ENCODE measurements around the gene KCNQ5.

Gene KCNQ5

DNA sequence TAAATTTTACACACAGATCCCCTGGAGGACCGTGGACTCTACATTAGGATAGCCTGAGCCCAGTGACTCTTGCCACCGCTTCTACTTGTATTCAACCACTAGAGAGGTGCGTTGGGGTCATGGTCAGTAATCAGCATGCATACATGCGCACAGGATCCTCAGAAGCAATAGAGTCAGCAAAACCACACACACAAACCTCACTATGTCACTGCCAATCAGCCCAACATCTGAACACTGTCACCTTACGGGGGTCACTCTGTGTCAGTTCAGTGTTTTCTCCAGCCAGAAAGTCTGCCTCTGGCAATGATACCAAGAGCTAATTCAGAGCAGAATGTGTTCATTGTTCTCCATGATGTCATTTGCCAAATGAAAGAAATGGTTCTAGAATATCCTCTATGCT is 378.1 kb downstream of the KCNQ5 start:
- no peak for DNase-seq
- H3K36me3 ChIP-seq, result peaks cover 3% of the 10 kb centered on the region; the same call in 1 of the 2 replicates
- H3K27me3 ChIP-seq (ENCODE audit: insufficient read depth, low read depth, severe bottlenecking), result no peaks in the 10 kb centered on the region
- no peak overlapping the region for H3K27ac ChIP-seq
- TF ChIP-seq, protein P1, sequence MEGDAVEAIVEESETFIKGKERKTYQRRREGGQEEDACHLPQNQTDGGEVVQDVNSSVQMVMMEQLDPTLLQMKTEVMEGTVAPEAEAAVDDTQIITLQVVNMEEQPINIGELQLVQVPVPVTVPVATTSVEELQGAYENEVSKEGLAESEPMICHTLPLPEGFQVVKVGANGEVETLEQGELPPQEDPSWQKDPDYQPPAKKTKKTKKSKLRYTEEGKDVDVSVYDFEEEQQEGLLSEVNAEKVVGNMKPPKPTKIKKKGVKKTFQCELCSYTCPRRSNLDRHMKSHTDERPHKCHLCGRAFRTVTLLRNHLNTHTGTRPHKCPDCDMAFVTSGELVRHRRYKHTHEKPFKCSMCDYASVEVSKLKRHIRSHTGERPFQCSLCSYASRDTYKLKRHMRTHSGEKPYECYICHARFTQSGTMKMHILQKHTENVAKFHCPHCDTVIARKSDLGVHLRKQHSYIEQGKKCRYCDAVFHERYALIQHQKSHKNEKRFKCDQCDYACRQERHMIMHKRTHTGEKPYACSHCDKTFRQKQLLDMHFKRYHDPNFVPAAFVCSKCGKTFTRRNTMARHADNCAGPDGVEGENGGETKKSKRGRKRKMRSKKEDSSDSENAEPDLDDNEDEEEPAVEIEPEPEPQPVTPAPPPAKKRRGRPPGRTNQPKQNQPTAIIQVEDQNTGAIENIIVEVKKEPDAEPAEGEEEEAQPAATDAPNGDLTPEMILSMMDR (IDR thresholded peaks at IDR 0.05; ENCODE audit: low read depth, low read length), result no peak
- no peaks in the 10 kb centered on the region for H3K9me3 ChIP-seq (ENCODE audit: severe bottlenecking)
- H3K4me3 ChIP-seq (ENCODE audit: low read depth, low read length), result no peak overlapping the region

DNA sequence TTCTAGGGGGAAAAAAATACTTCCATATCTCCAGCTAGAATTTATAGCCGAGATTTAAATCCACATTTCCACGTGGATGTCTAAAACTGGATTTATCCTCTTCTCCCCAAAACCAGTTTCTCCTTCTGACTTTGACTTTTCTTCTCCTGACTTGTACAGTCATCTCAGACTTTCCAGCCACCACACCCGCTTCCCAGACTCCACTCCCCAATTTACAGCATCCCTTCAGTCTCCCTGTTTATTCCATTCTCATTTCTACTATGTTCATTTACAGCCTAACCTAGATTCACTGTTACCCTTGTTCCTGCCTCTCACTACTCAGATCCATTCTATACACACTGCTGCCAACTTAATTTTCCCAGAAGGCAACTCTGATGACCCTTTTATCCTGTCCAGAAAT is 378.6 kb downstream of the KCNQ5 start:
- TF ChIP-seq, protein P1 (IDR thresholded peaks at IDR 0.05; ENCODE audit: low read depth, low read length), result no peak
- H3K4me3 ChIP-seq (ENCODE audit: low read depth, low read length), result no peak overlapping the region
- no peak overlapping the region for H3K27ac ChIP-seq
- peaks cover 3% of the 10 kb centered on the region; the same call in 1 of the 2 replicates for H3K36me3 ChIP-seq
- H3K27me3 ChIP-seq (ENCODE audit: insufficient read depth, low read depth, severe bottlenecking), result no peaks in the 10 kb centered on the region
- no peak for DNase-seq
- no peaks in the 10 kb centered on the region for H3K9me3 ChIP-seq (ENCODE audit: severe bottlenecking)

DNA sequence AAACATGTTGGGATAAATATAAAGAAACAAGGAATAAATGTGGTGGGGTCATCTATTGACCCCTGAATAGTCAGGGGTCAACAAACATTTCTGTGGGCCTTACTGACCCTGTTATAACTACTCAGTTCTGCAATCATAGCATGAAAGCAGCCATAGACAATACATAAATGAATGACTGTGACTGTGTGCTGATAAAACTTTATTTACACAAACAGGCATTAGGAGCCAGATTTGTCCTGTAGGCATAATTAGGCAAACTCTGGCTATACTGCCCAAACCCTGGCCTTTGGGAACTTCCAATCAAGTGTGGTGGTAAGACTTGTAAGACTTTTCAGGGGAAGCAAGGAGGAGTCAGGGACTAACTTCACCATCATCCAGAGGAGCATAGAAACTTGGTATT is 380.7 kb downstream of the KCNQ5 start:
- Histone ChIP-seq H3K9me3 (ENCODE audit: severe bottlenecking) (no peaks in the 10 kb centered on the region), H3K36me3 (peaks cover 3% of the 10 kb centered on the region), H3K27ac (no peak overlapping the region), H3K4me3 (ENCODE audit: low read depth, low read length) (no peak overlapping the region), H3K27me3 (ENCODE audit: insufficient read depth, low read depth, severe bottlenecking) (no peaks in the 10 kb centered on the region)
- TF ChIP-seq, protein P1 (IDR thresholded peaks at IDR 0.05; ENCODE audit: low read depth, low read length), result no peak
- DNase-seq, result no peak

DNA sequence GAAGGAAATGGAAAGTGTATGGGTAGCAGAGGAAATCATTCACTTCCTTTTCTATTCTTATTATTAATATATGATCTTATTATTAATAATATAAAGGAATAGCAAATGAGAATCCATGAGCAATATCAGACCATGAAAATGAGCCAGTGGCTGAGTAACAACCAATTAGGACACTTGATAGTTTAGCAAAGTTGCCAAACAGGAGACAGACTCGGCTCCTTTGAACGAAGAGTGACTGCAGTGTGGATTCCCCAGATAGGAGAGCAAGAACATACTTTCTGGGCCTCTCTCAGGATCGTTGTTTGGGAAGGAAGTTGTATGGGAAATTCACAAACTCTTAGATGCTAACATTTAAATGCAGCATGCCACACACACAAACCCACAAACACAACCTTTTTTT is 381.4 kb downstream of the KCNQ5 start:
- TF ChIP-seq, protein P1 (IDR thresholded peaks at IDR 0.05; ENCODE audit: low read depth, low read length), result no peak
- Histone ChIP-seq H3K36me3 (peaks cover 9% of the 10 kb centered on the region), H3K9me3 (ENCODE audit: severe bottlenecking) (no peaks in the 10 kb centered on the region), H3K27ac (no peak overlapping the region), H3K27me3 (ENCODE audit: insufficient read depth, low read depth, severe bottlenecking) (no peaks in the 10 kb centered on the region), H3K4me3 (ENCODE audit: low read depth, low read length) (no peak overlapping the region)
- DNase-seq, result no peak

DNA sequence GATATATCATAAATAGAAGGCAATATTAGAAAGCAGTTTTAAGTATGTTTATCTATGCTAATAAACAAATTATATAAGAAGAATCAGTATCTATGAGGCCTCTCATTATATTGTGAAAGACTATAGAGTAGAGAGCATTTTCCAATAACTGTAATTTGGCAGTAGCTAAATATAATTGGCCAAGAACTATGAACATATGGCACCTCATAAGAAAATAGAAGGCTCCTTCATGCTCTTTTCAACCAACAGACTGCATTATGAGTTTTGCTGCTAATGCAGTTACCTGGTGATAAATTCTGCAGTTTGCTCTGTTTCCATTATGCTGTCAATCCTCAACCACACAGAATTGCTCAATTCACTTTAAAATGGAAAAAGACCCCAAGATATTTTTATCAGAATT is 382.4 kb downstream of the KCNQ5 start:
- no peak for DNase-seq

DNA sequence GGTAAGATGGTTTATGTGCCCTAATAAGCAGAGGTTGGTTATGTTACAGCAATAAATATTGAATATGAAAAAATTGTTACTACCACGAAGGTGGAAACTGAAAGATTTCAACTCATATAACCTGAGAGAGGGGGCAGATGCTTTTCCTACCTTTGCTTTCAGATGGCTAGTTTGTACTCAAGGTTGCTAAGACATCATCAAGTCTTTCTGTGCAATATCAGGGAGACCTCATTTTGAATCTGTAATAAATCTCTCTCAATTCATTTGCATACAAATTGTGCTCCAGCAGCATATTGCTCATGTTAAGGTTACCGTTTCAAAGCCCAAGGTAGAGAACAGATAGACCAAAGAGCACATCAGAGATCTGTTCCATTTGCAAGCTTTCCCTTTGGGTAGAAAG is 383.0 kb downstream of the KCNQ5 start:
- Histone ChIP-seq H3K27ac (no peak overlapping the region), H3K9me3 (ENCODE audit: severe bottlenecking) (no peaks in the 10 kb centered on the region), H3K36me3 (peaks cover 14% of the 10 kb centered on the region), H3K4me3 (ENCODE audit: low read depth, low read length) (no peak overlapping the region), H3K27me3 (ENCODE audit: insufficient read depth, low read depth, severe bottlenecking) (no peaks in the 10 kb centered on the region)
- TF ChIP-seq, protein P1 (IDR thresholded peaks at IDR 0.05; ENCODE audit: low read depth, low read length), result no peak
- no peak for DNase-seq

More for the DNA sequence above, 382.4 kb downstream of the KCNQ5 start:
- Histone ChIP-seq H3K27ac (no peak overlapping the region), H3K36me3 (peaks cover 14% of the 10 kb centered on the region), H3K27me3 (ENCODE audit: insufficient read depth, low read depth, severe bottlenecking) (no peaks in the 10 kb centered on the region), H3K9me3 (ENCODE audit: severe bottlenecking) (no peaks in the 10 kb centered on the region), H3K4me3 (ENCODE audit: low read depth, low read length) (no peak overlapping the region)
- TF ChIP-seq, protein P1 (IDR thresholded peaks at IDR 0.05; ENCODE audit: low read depth, low read length), result no peak
